Ramos (cell line): ENCODE results near the gene INPP4B.

Experiments
- in situ Hi-C: fragments of 300-500 bp; cut with MboI; formaldehyde crosslinking; loops from one replicate; pipeline ENCODE4 v1.14.3; 2022; ENCODE audit warnings: low sequenced_read_pairs; ENCODE audit not compliant: unreplicated experiment

Gene INPP4B

GRCh38 chr4:142846108-142846728, at the start of gene INPP4B:
TSS of gene INPP4B (minus strand) at chr4:142846301.
- in situ Hi-C loops = no loop called here

DNA sequence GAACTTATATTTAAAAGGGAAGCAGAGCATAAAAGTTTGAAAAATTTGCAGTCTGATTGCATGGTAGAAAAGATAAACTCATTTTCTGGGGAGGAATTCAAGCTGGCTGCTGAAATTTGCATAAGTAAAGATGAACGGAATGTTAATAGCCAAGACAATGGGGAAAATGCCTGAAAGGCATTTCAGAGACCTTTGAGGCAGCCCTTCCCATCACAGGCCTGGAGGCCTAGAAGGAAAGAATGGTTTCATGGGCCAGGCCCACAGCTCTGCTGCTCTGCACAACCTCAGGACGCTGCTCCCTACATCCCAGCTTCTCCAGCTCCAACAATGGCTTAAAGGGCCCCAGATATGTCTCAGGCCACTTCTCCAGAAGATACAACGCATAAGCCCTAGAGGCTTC, 46.9 kb upstream of the INPP4B start:
- in situ Hi-C loops = no loop called here

- in situ Hi-C loops = no loop called here
Measured at GRCh38 chr4:142886566-142886965, 40.5 kb upstream of the INPP4B start.

DNA sequence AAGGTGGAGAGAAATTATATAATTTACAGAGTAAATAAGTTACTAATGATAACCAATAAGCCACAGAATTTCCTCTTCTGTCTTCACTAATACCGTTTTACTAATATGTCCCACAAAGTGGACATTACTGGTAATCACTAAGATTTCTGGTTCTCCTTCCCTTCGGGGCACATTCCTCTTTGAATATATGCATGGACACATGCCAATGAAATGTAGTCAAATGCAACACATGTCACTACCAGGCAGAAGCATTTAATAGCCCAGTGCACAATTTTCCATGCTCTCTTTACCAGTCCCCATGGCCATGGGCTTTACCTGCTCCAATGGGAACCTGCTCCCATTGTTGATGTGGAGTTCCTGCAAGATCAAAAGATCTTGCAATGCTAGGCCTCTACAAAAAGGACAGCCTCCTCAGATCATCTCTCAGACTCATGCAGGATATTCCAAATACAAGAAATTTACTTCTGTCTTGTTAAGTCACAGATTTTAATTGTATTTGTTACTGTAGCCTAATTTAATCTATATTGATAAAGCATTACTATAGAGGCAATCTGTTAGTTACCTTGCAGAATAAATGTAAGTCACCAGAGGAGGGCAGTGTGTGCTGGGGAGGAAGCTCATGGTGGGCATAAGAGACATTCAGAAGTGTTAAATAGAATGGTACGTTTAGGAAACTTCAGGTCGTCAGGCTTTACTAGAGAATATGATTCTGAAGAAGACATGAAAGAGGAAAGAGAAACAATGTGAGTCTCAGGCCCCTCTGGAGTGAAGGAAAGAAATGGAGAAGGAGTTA, 37.1 kb upstream of the INPP4B start:
- in situ Hi-C loops = no loop called here

DNA sequence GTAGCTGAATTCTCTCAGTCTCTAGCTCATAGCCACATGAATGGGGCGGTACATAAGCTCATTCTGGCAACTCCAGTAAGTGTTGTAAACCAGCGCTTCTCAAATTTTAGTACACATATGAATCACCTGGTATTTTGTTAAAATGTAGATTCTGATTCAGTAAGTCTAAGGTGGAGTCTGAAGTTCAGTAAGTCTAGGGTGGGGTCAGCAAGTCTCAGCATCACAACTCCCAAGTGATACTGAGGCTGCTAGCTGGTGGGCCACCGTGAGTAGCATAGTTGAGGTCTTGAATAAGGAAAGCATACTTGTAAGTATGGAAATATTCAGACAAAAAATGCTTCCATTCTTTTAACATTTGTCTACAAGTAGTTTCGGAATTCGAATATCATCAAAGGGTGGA, 36.1 kb upstream of the INPP4B start:
- in situ Hi-C loops = no loop called here

DNA sequence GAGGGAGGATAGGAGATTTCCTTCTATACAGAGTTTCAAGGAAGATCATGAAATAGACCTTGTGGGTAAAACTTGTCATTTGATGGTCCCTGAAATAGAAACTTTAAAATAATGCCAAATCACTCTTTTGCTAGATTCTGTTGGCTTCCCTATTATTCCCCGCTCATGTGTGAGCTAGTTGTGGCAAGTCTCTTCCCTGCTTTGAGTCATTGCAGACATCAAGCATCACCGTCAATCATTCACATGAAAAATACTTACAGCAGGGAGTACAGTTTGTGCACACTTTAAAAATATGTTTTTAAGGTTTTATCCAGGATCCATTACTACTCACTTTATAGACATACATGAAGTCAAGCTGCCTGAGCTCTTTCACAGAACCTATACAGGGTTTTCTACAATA, 35.2 kb upstream of the INPP4B start:
- in situ Hi-C loops = no loop called here

DNA sequence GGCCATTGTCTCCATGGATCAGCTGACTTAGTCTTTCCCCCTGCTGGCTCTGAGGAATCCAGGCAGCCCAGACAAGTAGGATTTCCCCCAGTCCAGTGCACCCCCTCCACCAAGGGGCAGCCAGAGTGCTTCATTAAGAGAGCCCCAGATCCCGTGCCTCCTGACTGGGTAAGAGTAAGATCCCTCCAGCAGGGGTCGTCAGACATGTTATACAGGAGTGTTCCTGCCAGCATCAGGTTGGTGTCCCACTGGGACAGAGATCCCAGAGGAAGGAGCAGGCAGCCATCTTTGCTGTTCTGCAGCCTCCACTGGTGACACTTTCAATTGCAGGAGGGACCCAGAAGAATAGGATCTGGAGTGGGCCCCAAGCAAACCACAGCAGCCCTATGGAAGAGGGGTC, 29.0 kb upstream of the INPP4B start:
- in situ Hi-C loops = no loop called here

- in situ Hi-C loops = no loop called here
Measured at GRCh38 chr4:142874684-142875083, 28.6 kb upstream of the INPP4B start.

DNA sequence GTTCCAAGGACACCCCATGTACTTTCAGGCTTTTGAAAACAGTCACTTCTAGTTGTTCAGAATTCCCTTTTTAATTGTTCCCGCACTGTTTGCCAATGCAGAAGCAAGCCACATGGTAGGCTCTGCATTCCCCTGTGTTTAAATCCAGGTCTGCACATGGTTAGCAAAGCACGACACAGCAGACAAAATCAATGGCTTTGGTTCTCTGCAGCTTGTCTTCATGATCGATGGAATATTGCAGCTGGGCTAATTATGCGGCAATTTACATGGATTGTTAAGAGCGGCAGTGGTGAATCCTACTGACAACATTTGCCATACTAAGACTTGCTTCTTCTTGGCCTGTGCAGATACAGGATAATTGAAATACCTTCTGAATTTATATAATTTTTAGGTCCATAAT, 20.6 kb upstream of the INPP4B start:
- in situ Hi-C loops = no loop called here

GRCh38 chr4:142861351-142861750, 15.2 kb upstream of the INPP4B start:
- in situ Hi-C loops = no loop called here

DNA sequence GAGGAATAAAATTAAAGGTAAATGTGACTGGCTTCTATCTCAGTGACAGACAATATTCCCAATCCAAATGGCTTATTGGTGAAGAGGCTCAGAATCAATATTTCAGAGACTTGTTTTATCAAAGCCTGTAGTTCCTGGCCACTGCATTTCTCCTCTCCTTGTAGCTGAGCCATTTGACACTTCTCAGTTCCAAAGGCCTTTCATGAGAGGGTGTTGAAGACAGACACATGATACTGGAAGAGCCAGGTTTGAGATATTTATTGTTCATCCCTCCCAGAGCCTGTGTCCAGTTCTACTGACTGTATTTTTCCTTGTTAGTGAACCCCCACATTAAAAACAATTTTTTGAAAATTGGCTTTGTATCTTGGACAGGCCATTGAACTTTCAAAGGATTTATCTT, 12.9 kb upstream of the INPP4B start:
- in situ Hi-C loops = no loop called here

GRCh38 chr4:142858446-142858845, 12.3 kb upstream of the INPP4B start:
- in situ Hi-C loops = no loop called here

DNA sequence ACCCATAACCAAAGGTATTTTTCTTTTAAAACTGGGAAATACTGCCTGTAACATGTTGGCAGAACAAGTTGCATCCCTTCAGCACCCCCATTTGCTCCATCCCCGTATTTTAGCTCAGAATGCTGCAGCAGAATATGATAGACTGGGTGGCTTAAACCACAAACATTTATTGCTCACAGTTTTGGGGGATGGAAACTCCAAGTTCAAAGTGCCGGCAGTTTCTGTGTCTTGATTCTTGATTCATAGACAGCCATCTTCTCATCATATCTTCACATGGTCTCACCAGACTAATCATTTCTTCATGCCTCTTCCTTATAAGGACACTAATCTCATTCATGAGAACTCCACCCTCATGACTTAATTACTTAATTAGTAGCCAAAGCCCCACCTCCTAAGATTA, 10.5 kb upstream of the INPP4B start:
- in situ Hi-C loops = no loop called here

DNA sequence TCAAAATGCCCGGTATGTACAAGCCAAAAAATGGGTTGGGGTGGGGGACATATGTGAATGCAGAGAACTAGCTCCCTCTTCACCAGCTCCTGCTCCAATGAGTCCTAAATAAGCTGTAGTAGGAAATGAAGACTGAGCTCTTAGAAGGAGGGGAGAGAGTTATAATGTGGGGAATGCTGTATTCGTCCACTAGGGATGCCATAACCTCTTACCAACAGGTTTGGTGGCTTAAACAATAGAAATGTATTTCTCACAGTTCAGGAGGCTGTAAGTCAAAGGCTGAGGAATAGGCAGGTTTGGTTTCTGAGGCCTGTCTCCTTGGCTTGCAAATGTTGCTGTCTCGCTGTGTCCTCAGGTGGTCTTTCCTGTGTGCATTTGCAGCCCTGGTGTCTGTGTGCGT, 4.4 kb upstream of the INPP4B start:
- in situ Hi-C loops = no loop called here

DNA sequence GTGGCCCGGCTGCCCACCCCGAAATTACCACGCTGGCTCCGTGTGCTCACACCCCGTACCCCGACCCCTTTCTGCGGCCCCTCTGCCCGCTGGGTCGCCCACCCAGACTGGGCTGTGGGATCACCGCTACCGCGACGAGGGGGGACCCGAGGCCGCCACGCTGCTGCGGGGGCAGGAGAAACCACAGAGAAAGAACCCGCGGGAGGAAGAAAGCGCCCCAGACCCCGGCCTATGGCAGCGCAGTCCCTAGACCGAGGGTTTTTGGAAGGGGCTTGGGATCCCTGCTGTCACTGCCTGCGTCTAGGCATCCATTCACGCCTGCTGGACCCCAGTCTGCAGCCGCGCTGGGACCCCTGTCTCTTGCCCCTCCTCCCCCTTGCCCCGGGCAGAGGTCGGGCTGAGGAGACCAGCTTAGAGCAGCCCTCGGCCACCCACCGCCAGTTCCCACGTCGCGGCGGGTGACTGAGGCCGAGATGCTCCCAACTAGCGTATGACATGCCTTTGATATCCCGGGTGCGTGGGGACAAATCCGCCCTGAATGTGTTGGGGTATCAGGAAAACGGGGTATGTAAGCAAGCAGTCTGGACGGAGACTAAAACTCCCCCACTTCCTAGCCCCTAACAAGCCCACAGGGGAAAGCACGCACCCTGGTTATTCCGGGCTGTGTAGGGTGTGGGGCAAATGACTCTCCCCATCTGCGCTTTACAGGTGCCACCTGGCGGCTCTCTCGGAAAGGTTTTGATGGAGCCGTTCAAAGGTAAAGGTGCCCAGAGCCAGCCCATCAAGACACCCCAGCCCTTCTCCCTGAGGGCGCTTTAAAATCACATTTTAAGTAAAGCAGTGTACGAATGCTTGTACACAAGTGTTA, 862 bp upstream of the INPP4B start:
- in situ Hi-C loops = no loop called here

GRCh38 chr4:142845293-142846107, 601 bp downstream of the INPP4B start:
- in situ Hi-C loops = no loop called here

- in situ Hi-C loops = no loop called here
Measured at GRCh38 chr4:142844782-142845181, 1.3 kb downstream of the INPP4B start.

- in situ Hi-C loops = no loop called here
Measured at GRCh38 chr4:142840516-142841123, 5.5 kb downstream of the INPP4B start.

- in situ Hi-C loops = no loop called here
Measured at GRCh38 chr4:142838778-142839177, 7.3 kb downstream of the INPP4B start.

DNA sequence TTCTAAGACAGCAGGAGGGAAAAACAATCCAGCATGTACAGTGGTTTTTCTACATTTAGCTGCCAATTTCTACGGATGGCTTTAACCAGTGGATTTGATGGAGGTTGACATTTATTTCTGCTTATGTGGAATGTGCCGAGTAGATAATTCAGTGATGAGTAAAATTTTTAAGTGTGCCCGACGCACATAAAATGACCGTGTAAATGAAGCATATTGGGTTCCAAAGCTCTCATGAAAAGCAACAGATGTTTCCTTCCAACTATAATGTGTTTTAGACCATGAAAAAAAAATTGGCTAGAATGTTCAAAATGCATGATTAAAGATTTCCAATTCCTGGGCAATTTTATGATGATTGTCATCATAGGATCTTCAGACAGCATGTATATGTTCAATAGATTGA, 14.1 kb downstream of the INPP4B start:
- in situ Hi-C loops = no loop called here
